ENCODE results near the gene ARPC4.

GRCh38 chr3:9743548-9743947 is 49.3 kb upstream of the ARPC4 start:
- no peak for TF ChIP-seq RAD21 (IDR thresholded peaks at IDR 0.05; ENCODE audit: low read depth)
- TF ChIP-seq EGR1 (IDR thresholded peaks at IDR 0.05), result no peak
- no peak for TF ChIP-seq MAX (IDR thresholded peaks at IDR 0.05)
- TF ChIP-seq TEAD4 (IDR thresholded peaks at IDR 0.05), result no peak
- no peak for TF ChIP-seq TAF1 (IDR thresholded peaks at IDR 0.05; ENCODE audit: low read depth)
- no peak for TF ChIP-seq ZBTB7A (IDR thresholded peaks at IDR 0.05; ENCODE audit: low read depth)
- TF ChIP-seq FOXM1 (IDR thresholded peaks at IDR 0.05; ENCODE audit: borderline replicate concordance, low read depth), result no peak
- TF ChIP-seq CEBPB (IDR thresholded peaks at IDR 0.05), result no peak
- no peak for TF ChIP-seq REST (IDR thresholded peaks at IDR 0.05; ENCODE audit: low read depth)
- no peak for TF ChIP-seq EP300 (IDR thresholded peaks at IDR 0.05; ENCODE audit: borderline replicate concordance)

Data from Ishikawa (cell line).